ENCODE data around the gene CRK.

Gene CRK

GRCh38 chr17:1485423-1486376 is 29.7 kb upstream of the CRK start:
- peak; percentile 60 for DNase-seq (ENCODE audit: low read depth)

- DNase-seq (ENCODE audit: low read depth), result peak; percentile 34
Measured at GRCh38 chr17:1484676-1485422, 28.8 kb upstream of the CRK start.

- no peak for DNase-seq (ENCODE audit: low read depth)
Measured at GRCh38 chr17:1484060-1484535, 28.1 kb upstream of the CRK start.

GRCh38 chr17:1482680-1483079 is 26.6 kb upstream of the CRK start:
- DNase-seq (ENCODE audit: low read depth), result no peak

- DNase-seq (ENCODE audit: low read depth), result no peak
Measured at GRCh38 chr17:1481736-1482135, 25.7 kb upstream of the CRK start.

- no peak for DNase-seq (ENCODE audit: low read depth)
Measured at GRCh38 chr17:1480747-1481465, 24.9 kb upstream of the CRK start.

GRCh38 chr17:1478418-1478817 is 22.4 kb upstream of the CRK start:
- no peak for DNase-seq (ENCODE audit: low read depth)

- DNase-seq (ENCODE audit: low read depth), result no peak
Measured at GRCh38 chr17:1475321-1475854, 19.4 kb upstream of the CRK start.

GRCh38 chr17:1474402-1475189 is 18.6 kb upstream of the CRK start:
- DNase-seq (ENCODE audit: low read depth), result no peak

- no peak for DNase-seq (ENCODE audit: low read depth)
Measured at GRCh38 chr17:1473841-1474240, 17.8 kb upstream of the CRK start.

- no peak for DNase-seq (ENCODE audit: low read depth)
Measured at GRCh38 chr17:1473170-1473569, 17.1 kb upstream of the CRK start.

GRCh38 chr17:1471911-1472821 is 16.1 kb upstream of the CRK start:
- DNase-seq (ENCODE audit: low read depth), result no peak

GRCh38 chr17:1471490-1471889 is 15.5 kb upstream of the CRK start:
- DNase-seq (ENCODE audit: low read depth), result no peak

GRCh38 chr17:1470755-1471462 is 14.9 kb upstream of the CRK start:
- DNase-seq (ENCODE audit: low read depth), result no peak

GRCh38 chr17:1470071-1470754 is 14.2 kb upstream of the CRK start:
- no peak for DNase-seq (ENCODE audit: low read depth)

- no peak for DNase-seq (ENCODE audit: low read depth)
Measured at GRCh38 chr17:1469231-1469852, 13.3 kb upstream of the CRK start.

- no peak for DNase-seq (ENCODE audit: low read depth)
Measured at GRCh38 chr17:1467898-1468492, 12.0 kb upstream of the CRK start.

- no peak for DNase-seq (ENCODE audit: low read depth)
Measured at GRCh38 chr17:1467258-1467657, 11.2 kb upstream of the CRK start.

Data from activated T-helper 1 cell treated with Interleukin-2 at 50 U/mL for 16 hours (primary cell).